GM12878 (cell line): ENCODE measurements around the gene TPGS1. TPM values are rescaled to one million over a fixed set of nuclear protein-coding genes. Genes with fewer than 3 reads are reported as not detected.

Experiments
- ATAC-seq: fragments of 200-7000 bp; cut with Tn5 transposase; 3 replicates; pipeline ENCODE4 v1.9.1; 2020; ENCODE audit warnings: mild to moderate bottlenecking, moderate library complexity
- BruUV-seq: library from RNA; stranded (reverse); fragments of 400-500 nt; replicated peaks from 2 replicates; lab custom pipeline; 2021; lab: Mats Ljungman, UMichigan
- CTCF ChIA-PET: fragments of 300-600 bp; sonication (Branson Sonifier 250); formaldehyde crosslinking; extraction: SDS; loops from one replicate; lab custom pipeline; 2021; ENCODE audit warnings: inconsistent platforms; lab: Yijun Ruan, JAX
- POLR2A ChIA-PET: fragments of 350-600 bp; formaldehyde crosslinking; extraction: SDS; loops from one replicate; lab custom pipeline; 2021; ENCODE audit warnings: inconsistent platforms; lab: Charles Lee
- RAD21 ChIA-PET: fragments of 300-600 bp; sonication (Branson Sonifier 250); formaldehyde crosslinking; loops from one replicate; lab custom pipeline; 2023; ENCODE audit warnings: antibody characterized with exemption; ENCODE audit not compliant: unreplicated experiment; lab: Charles Lee
- SMC1A ChIA-PET: fragments of 300-600 bp; sonication (Branson Sonifier 250); formaldehyde crosslinking; loops from one replicate; lab custom pipeline; 2023; ENCODE audit not compliant: unreplicated experiment, uncharacterized antibody; lab: Charles Lee
- DNase-seq: peaks from one replicate; pipeline ENCODE4 v3.0.0-alpha.2; 2011; ENCODE audit warnings: low read depth, low spot score
- FAIRE-seq: peaks from 3 replicates; lab custom pipeline; 2011; peaks lifted over from hg19 to GRCh38; lab: Jason Lieb, UNC
- H2AFZ ChIP-seq: 2 replicates; pipeline ENCODE4 v1.6.0; 2011; ENCODE audit warnings: low read depth, low read length, control low read depth; ENCODE audit not compliant: control insufficient read depth
- H3K27ac ChIP-seq: 2 replicates; pipeline ENCODE4 v1.5.1; 2011; ENCODE audit warnings: control low read depth; ENCODE audit not compliant: control insufficient read depth, insufficient read depth
- H3K27me3 ChIP-seq, 2 experiments: replicated peaks in 1 of 2; 2 replicates each; pipeline versions ENCODE4 v1.6.0 to v1.6.1; 2011; ENCODE audit warnings: low read length in 1 of 2; ENCODE audit not compliant: control insufficient read depth in 2 of 2, insufficient read depth in 2 of 2
- H3K36me3 ChIP-seq, 2 experiments: 2 replicates each; pipeline ENCODE4 v1.5.1; 2011; ENCODE audit warnings: low read length in 1 of 2; ENCODE audit not compliant: control insufficient read depth in 2 of 2, insufficient read depth in 2 of 2
- H3K4me1 ChIP-seq: 2 replicates; pipeline ENCODE4 v1.6.1; 2011; ENCODE audit warnings: mild to moderate bottlenecking, low read length, moderate library complexity, mixed read lengths; ENCODE audit not compliant: control insufficient read depth, insufficient read depth
- H3K4me2 ChIP-seq: 2 replicates; pipeline ENCODE4 v1.6.0; 2011; ENCODE audit warnings: control low read depth; ENCODE audit not compliant: control insufficient read depth, insufficient read depth
- H3K4me3 ChIP-seq: fragments of 200-600 bp; sonication (generic); 2 replicates; pipeline ENCODE4 v1.5.1; 2016
- H3K79me2 ChIP-seq: 2 replicates; pipeline ENCODE4 v1.6.0; 2011; ENCODE audit warnings: low read length; ENCODE audit not compliant: control insufficient read depth, insufficient read depth
- H3K9ac ChIP-seq: 2 replicates; pipeline ENCODE4 v1.8.0; 2011; ENCODE audit warnings: low read length, control low read depth, mixed read lengths; ENCODE audit not compliant: control insufficient read depth, insufficient read depth
- H3K9me3 ChIP-seq: replicated peaks from 3 replicates; pipeline ENCODE4 v1.5.1; 2011; ENCODE audit warnings: mild to moderate bottlenecking, low read length; ENCODE audit not compliant: control insufficient read depth, insufficient read depth
- H4K20me1 ChIP-seq: 2 replicates; pipeline ENCODE4 v1.6.0; 2011; ENCODE audit not compliant: control insufficient read depth, insufficient read depth
- E2F4 ChIP-seq: IDR thresholded peaks from 2 replicates; pipeline ENCODE4 v1.6.1; 2012; ENCODE audit warnings: low read depth, low read length, improper control_type of control experiment
- HDAC2 ChIP-seq: fragments of 200-600 bp; sonication (generic); IDR thresholded peaks from 2 replicates; pipeline ENCODE4 v1.6.1; 2017
- PML ChIP-seq: IDR thresholded peaks from 2 replicates; pipeline ENCODE4 v1.6.1; 2012; ENCODE audit warnings: low read length, inconsistent platforms
- RAD51 ChIP-seq: fragments of 450-650 bp; IDR thresholded peaks from 2 replicates; pipeline ENCODE4 v1.6.1; 2016; ENCODE audit warnings: moderate library complexity, mild to moderate bottlenecking, inconsistent platforms
- RBBP5 ChIP-seq: fragments of 200-600 bp; sonication (generic); conservative IDR thresholded peaks from 2 replicates; pipeline ENCODE4 v1.6.1; 2016
- YBX1 ChIP-seq: fragments of 450-650 bp; IDR thresholded peaks from 2 replicates; pipeline ENCODE4 v1.6.1; 2016; ENCODE audit warnings: antibody characterized with exemption
- ZNF207 ChIP-seq: fragments of 450-650 bp; IDR thresholded peaks from 2 replicates; pipeline ENCODE4 v1.6.1; 2014; ENCODE audit warnings: antibody characterized with exemption, mild to moderate bottlenecking, borderline replicate concordance
- WGBS: methylation state at CpG from one replicate; pipeline ENCODE4 v1.1.6; 2016; ENCODE audit warnings: low lambda C conversion rate; ENCODE audit not compliant: insufficient replicate concordance, insufficient coverage; ENCODE audit errors: missing lambda C conversion rate; 5-methylcytosine and 5-hydroxymethylcytosine counted together
- in situ Hi-C: fragments of 300-500 bp; cut with MboI; formaldehyde crosslinking; loops from 9 replicates; pipeline ENCODE4 v1.14.3; 2018; ENCODE audit warnings: mixed read lengths
- intact Hi-C: fragments of 100-400 bp; cut with micrococcal nuclease; formaldehyde crosslinking; loops from one replicate; pipeline ENCODE4 v1.14.2; 2022; ENCODE audit not compliant: unreplicated experiment
- polyA plus RNA-seq, 11 experiments: library from polyadenylated mRNA; depleted of rRNA in 4 of 11; unstranded in 6 of 11; stranded (reverse) in 5 of 11; fragments of >200 nt; fragmentation: Nextera tagmentation in 4 of 11; fragmentation: Illumina TruSeq in 1 of 11; extraction: Ambion mirVana in 4 of 11; extraction: Trizol in 1 of 11; gene quantifications; 1 replicate in 1 of 11; 2 replicates in 10 of 11; pipeline versions ENCODE4 v1.2.1 to v1.2.3, GENCODE V29; 2011 to 2016; ENCODE audit warnings: inconsistent platforms in 2 of 11, missing spikeins in 2 of 11, low read depth in 1 of 11
- total RNA-seq, 4 experiments: library from RNA; depleted of rRNA in 3 of 4; stranded (reverse); fragments of >200 nt in 3 of 4; fragmentation: Illumina TruSeq in 1 of 4; extraction: Trizol in 1 of 4; gene quantifications; 2 replicates each; pipeline versions ENCODE4 v1.2.1 to v1.2.3, GENCODE V29; 2013 to 2021
- TF ChIP-seq, protein P1 (sequence below): fragments of 450-650 bp; IDR thresholded peaks from 2 replicates; pipeline ENCODE4 v1.6.1; 2017; ENCODE audit warnings: antibody characterized with exemption, mild to moderate bottlenecking, moderate library complexity

Gene TPGS1
- total and polyA plus RNA-seq, 10 of the 15 experiments (the other 5 are each of a cell fraction or from before 2014, with no cell fraction given), result 0.24 to 24.7 (median 7.7) TPM; not detected in 2

GRCh38 chr19:496986-497385 is 10.3 kb upstream of the TPGS1 start (continued):
- TF ChIP-seq, protein P1, sequence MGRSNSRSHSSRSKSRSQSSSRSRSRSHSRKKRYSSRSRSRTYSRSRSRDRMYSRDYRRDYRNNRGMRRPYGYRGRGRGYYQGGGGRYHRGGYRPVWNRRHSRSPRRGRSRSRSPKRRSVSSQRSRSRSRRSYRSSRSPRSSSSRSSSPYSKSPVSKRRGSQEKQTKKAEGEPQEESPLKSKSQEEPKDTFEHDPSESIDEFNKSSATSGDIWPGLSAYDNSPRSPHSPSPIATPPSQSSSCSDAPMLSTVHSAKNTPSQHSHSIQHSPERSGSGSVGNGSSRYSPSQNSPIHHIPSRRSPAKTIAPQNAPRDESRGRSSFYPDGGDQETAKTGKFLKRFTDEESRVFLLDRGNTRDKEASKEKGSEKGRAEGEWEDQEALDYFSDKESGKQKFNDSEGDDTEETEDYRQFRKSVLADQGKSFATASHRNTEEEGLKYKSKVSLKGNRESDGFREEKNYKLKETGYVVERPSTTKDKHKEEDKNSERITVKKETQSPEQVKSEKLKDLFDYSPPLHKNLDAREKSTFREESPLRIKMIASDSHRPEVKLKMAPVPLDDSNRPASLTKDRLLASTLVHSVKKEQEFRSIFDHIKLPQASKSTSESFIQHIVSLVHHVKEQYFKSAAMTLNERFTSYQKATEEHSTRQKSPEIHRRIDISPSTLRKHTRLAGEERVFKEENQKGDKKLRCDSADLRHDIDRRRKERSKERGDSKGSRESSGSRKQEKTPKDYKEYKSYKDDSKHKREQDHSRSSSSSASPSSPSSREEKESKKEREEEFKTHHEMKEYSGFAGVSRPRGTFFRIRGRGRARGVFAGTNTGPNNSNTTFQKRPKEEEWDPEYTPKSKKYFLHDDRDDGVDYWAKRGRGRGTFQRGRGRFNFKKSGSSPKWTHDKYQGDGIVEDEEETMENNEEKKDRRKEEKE, result no peak

- H3K79me2 ChIP-seq, result no peaks in the 10 kb centered on the region
- intact Hi-C loops (no loop called here), in situ Hi-C loops (no loop called here)
- FAIRE-seq, result no peak
- no peaks in the 10 kb centered on the region for H3K36me3 ChIP-seq
- no peak overlapping the region for H3K9ac ChIP-seq
- no peak for TF ChIP-seq PML
- no peak for TF ChIP-seq YBX1
- TF ChIP-seq RAD51, result no peak
- no peak for TF ChIP-seq HDAC2
- TF ChIP-seq RBBP5, result no peak
- no peak for TF ChIP-seq E2F4
- no peak for TF ChIP-seq ZNF207
- no peaks in the 10 kb centered on the region for H3K4me1 ChIP-seq
- ChIA-PET CTCF (interaction anchor here (0.7 to 1.0 kb wide), 2 partner anchors 9 to 14 kb away, joined by 3 to 5 read pairs; no protein-coding TSS in a partner anchor), POLR2A (no interaction called here), SMC1A (no interaction called here), RAD21 (no interaction called here)
- WGBS, result 1% methylated on average over 14 of the region's 36 CpGs
- no peak overlapping the region for H3K4me2 ChIP-seq
- no peaks in the 10 kb centered on the region for H4K20me1 ChIP-seq
- no peak overlapping the region for H3K27ac ChIP-seq
- no peaks in the 10 kb centered on the region; the same call in 2 of the 3 replicates for H3K9me3 ChIP-seq
- no peak overlapping the region for H3K4me3 ChIP-seq
- no peak overlapping the region for H2AFZ ChIP-seq
- no TSS peak for BruUV-seq
- ATAC-seq, result no peak; the same call in 2 of the 3 replicates
- H3K27me3 ChIP-seq, result no peaks in the 10 kb centered on the region; a peak in 1 of 4 replicates
- DNase-seq, result no peak
Observed at GRCh38 chr19:497491-497868, 9.8 kb upstream of the TPGS1 start.
